Measurements from ENCODE around the gene EMID1. TPM values are rescaled to one million over a fixed set of nuclear protein-coding genes. Genes with fewer than 3 reads are reported as not detected.

The EMID1 gene
- total RNA-seq, 1 donor from 2014 or later = 31.8 TPM

DNA sequence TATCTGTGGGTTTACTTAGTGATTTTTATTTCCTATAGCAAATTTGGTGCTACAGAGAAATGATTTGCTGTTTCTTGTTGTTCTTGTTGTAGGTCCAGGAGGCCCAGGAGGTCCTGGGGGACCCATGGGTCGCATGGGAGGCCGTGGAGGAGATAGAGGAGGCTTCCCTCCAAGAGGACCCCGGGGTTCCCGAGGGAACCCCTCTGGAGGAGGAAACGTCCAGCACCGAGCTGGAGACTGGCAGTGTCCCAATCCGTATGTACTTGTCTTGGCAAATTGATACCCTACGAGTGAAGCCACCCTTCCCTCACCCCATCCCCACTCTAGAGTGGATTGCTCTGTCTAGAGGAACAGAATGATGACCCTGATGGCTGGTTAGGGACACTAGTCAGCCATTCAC lies 92.9 kb downstream of the EMID1 start:
- DNase-seq = no peak

DNA sequence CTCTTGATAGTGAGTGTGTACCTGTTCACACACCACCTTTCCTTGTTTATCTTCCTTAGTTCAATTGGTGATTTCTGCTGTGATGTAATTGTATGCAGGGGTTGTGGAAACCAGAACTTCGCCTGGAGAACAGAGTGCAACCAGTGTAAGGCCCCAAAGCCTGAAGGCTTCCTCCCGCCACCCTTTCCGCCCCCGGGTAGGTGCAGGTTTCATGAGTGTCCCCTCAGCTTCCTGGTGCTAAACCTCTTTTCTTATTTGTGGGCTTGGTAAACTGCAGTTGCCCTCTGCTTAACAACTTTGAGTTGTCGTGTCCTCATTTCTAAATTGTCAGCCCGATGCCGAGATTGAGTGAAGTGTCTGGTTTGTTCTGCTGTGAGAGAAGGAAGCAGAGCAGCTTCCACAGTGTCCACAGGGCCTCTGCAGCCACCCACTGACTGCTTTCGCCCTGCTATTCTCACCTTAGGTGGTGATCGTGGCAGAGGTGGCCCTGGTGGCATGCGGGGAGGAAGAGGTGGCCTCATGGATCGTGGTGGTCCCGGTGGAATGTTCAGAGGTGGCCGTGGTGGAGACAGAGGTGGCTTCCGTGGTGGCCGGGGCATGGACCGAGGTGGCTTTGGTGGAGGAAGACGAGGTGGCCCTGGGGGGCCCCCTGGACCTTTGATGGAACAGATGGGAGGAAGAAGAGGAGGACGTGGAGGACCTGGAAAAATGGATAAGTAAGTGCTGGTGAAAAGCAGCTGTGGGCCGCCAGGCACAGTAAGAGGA lies 93.6 kb downstream of the EMID1 start:
- DNase-seq = no peak

DNA sequence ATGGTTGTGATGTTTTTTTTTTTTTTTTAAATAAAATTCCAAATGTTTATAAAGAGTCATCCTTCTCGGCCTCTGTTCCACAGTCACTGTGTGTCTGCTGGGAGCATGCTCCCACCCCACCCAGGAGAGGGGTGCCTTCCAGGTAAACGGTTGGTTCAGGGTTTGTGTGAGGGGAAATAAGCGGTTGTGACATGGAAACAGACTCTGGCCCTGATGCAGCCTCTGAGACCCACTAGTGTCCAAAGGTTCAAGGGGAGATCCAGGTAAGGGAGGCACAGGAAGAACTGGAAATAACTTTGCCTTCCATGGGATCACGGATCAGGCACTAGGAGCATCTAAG lies 94.7 kb downstream of the EMID1 start:
- DNase-seq = no peak

DNA sequence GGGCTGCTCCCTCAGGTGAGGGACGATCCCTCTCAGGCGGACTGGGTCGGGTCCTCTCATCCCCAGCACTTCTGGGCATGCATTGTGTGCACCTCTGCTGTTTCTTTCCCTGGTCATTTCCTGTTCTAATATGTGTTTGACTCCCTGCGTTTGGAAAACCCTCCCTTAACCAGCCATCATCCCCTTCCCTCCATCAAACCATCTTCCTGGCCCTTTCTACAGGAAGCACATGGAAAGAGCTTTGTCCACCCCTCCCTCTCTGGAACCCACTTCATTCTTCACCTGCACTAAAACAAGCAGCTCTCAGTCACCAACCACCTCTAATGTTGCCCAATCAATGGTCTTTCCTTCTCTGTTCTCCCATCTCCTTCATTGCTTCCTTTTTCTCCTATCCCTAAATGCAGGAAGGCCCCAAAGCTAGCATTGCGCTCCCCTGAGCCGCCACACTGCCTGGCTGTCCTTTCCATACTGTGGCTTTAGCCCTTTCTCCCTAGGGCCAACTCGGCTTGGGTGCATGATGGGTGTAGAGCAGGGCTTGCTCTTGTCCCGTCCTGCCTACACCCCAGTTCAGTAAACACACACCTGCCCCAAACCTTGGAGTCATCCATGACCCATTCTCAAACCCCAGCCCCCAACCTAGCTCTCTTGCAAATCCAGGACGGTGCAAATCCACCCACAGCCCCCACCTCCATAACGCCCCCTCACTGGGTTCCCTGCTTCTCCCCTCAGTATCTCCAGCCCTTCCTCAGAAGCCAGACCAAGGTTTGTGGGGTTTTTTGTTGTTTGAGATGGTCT lies 95.3 kb downstream of the EMID1 start:
- no peak for DNase-seq

DNA sequence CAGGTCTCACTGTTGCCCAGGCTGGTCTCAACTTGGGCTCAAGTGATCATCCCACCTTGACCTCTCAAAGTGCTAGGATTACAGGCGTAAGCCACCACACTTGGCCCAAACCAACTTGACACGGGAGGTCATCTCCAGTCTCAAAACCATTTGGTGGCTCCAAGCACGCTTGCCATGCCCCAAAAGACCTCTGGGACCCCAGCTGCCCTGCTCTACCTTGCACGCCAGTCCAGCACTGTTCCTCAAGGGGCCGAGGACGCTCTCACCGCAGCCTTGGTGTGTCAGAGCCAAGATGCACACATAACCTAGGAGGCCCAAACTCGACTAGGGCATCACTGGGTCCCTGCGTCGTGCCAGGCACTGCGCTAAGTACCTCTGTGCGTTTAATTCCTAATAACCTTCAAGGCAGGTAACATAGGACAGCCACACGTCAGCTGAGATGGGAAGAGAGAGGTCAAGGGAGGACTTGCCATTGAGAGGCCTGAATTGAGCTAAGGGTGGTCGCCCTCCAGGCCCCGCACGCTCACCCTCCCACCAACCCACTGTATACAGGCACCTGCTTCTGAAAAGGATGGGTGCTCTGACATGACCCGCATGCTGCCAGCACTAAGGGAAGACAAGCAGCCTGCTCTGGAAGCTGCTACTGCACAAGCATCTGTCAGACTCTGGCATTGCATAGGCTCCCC lies 96.2 kb downstream of the EMID1 start:
- DNase-seq = no peak

DNA sequence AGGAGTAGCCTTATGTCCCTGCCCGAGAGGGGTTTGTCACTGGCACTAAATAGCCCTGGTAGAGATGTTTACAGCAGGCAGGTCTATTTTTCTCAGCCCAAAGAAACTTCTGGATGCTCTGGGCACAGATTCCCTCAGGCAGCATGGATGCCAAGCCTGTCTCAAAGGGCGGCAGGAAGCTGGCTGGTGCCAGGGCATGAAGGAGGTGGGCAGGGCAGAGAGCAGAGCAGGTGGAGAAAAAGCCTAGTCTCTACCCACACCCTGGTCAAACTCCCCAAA lies 96.6 kb downstream of the EMID1 start:
- DNase-seq = no peak

DNA sequence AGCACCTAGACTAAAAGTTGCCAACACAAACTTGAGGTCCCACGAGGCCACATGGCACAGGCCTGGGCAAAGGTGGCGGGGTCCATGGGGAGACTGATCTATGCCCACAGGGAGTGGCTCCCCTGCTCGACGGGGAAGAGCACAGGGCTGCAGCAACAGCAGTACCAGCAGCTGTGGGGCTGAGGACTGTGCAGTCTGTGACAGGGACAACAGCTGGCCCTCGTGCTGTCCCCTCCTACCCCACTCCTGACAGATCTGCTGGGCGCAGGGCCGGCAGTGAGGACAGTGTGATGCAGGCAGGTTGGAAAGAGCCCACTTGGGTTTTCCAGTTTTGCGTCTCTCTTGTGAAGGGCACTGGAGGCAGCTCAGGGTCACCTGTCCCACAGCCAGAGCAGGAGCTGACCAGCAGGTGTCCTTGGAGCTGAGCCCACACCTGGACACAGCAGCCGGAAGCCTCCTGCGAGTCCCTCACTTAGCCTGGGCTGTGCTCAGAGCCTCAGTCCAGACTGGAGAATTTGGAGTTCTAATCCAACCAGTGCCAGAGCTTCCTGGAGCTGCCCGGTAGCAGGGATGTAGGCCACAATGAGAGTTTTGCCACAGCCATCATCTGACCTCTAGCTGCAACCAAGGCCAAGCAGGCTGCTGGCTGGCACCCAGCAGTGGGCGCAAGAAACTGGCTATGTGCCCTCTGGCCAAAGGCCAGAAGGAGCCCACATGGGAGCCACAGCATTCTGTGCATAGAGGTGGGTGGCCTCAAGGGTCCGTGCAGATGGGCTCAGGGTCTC lies 97.2 kb downstream of the EMID1 start:
- no peak for DNase-seq

DNA sequence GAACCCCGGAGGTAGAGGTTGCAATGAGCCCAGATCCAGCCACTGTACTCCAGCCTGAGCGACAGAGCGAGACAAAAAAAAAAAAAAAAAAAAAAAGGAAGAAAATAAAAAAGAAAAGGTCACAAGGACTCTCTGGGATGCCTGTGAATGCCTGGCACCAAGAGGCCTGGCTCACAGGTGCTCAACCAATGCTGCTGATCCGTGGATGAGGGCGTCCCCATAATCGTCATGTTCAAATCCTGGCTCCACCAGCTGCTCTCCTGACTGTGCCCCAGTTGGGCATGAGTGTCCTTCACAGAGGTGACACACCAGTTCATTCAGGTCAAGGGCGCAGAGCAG lies 100.1 kb downstream of the EMID1 start:
- no peak for DNase-seq

DNA sequence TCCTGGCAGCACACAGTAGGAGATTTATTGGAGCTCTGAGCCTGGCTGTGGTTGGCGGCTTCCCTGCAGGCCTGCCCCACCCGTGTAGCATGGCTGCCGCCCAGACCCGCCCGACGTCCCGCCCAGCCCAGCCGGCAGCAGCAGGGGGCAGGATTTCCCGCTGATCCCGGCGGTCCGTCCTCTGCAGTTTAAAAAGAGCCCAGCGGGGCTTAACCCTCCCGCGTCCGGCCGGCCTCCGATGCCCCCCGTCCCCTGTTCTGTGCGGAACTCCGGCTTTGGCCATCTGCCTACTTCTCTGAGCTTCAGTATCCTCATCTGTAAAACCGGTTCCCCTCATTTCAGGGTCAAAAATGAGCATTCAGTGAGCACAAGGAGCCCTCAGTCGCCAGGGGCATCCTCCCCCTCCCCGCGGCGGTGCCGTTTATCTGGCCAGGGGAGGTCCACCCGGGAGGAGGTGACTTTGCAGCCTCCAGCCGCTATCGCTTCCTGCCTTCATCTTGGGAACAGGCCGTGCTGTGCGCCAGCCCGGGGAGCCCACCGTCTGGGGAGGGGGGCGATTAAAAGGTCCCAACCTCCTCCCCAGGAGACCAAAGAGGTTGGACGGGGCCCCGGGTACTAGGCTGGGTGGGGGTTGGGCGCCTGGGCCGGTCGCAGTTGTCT lies 100.6 kb downstream of the EMID1 start, which contains the start of gene GAS2L1:
GAS2L1 (plus strand) TSS at position 476 of the 660 bp plus-strand sequence. CDS start 1,456 bp downstream, outside the sequence.
- DNase-seq = peak; percentile 55

DNA sequence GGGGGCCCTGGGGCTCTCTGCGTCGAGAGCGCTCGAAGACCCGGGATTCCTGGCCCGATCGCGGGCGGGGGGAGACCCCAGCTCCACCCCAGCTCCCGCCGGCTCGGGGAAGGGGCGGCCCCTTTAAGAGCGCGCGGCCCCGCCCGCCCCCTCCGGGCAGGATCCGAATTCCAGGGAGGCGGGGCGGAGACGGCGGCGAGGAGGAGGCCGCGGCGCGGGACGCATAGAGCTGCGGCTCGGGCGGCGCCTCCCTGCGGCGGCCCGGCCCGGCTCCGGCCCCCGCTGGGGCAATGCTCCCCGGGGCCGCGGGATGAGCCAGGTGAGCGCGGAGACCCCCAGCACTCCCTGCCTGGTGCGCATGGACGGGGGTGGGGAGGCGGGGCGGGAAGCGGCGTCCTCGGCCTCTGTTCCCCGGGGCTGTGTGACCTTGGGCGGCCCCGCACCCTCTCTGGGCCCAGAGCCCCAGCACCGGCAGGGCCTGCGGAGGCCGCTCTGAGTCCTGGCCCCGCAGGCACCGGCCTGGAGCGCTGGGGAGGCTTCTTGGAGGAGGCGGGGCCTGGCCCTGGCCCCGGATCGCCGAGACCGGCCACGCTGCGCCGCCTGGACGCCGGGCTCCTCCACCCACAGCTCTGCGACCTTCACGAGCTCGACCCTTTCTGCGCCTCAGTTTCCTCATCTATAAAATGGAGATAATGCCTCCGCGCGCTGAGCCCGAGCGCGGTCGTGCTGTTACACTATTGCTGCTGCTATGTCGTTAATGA lies 101.3 kb downstream of the EMID1 start:
- DNase-seq = peak; percentile 48

DNA sequence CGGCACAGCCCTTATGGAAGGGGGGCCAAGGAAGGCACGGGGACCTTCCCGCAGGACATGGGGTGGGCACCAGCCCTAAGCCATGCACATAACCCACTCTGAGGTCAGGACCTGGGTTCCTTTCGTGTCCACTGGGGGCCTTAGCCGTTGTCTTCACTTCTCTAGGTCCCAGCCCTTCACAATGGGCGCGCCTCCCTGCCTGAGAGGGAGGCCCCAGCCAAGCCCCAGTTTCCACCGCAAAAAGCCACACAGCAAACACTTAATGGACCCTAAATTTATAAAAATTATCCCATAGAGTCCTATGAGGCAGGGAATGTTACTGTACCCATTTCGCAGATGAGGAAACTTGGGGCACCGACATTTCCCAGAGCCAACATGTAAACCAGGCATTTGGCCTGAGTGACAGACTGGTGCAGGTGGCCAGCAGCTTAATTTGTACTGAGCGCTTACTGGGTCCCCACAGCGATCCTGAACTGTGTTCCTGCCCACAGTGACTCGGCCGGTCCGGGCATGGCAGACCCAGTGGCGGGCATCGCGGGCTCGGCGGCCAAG lies 102.0 kb downstream of the EMID1 start:
- DNase-seq = no peak

DNA sequence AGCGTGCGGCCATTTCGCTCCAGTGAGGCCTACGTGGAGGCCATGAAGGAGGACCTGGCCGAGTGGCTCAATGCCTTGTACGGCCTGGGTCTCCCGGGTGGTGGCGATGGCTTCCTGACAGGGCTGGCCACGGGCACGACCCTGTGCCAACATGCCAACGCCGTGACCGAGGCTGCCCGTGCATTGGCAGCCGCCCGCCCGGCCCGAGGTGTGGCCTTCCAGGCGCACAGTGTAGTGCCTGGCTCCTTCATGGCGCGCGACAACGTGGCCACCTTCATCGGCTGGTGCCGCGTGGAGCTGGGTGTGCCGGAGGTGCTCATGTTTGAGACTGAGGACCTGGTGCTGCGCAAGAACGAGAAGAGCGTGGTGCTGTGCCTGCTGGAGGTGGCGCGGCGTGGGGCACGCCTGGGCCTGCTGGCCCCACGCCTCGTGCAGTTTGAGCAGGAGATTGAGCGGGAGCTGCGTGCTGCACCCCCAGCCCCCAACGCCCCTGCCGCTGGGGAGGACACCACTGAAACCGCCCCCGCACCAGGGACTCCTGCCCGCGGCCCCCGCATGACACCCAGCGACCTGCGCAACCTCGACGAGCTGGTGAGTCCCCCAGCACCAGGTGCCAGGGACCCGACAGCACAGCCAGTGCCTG lies 102.6 kb downstream of the EMID1 start:
- DNase-seq = no peak

DNA sequence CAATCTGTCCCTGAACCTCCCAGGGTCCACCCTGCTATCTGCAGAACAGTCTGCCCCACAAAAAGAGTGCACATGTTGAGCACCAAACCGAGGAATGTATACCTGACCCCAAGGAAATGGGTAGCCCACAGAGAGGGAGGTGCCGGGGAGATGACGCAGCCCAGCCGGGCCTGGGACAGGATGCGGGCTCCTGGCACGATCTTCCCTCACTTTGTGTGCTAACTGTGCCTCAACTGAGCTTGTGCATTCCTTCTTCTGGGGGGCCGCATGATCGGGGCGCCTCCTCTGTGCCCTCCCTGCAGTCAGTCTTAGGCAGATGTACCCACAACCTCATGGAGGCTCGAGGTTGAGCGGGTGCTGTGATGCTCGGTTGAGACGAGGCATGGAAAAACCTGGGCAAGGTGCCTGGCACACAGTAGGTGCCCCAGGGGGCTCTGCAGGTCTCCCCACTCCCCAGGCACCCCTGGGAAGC lies 103.1 kb downstream of the EMID1 start:
- DNase-seq = no peak

Small RNAs within 50 kb of the gene (small RNA-seq; reads per million reads assigned to genes)
- gene RNU6-1219P = not detected

Other genes starting within 250 kb of the EMID1 start
- not detected for gene C22orf31, start 144.1 kb upstream of the EMID1 start, total RNA-seq
- 18.9 TPM for gene KREMEN1, start 132.9 kb upstream of the EMID1 start, total RNA-seq
- 14.3 TPM for gene RHBDD3, start 62.1 kb downstream of the EMID1 start, total RNA-seq
- gene EWSR1, start 62.4 kb downstream of the EMID1 start, total RNA-seq = 186 TPM
- 7.3 TPM for gene GAS2L1, start 100.8 kb downstream of the EMID1 start, total RNA-seq
- 15.0 TPM for gene RASL10A, start 109.8 kb downstream of the EMID1 start, total RNA-seq
- gene AP1B1, start 182.7 kb downstream of the EMID1 start, total RNA-seq = 37.1 TPM
- not detected for gene RFPL1, start 232.7 kb downstream of the EMID1 start, total RNA-seq

Data from occipital lobe (tissue), 3 donors.